IgD-negative memory B cell (primary cell): Measurements from ENCODE around the gene POLR1D. TPM values are rescaled to one million over a fixed set of nuclear protein-coding genes. Genes with fewer than 3 reads are reported as not detected.
A peak's percentile ranks its signal among the peaks of the same experiment; 100 is the strongest.

Experiments used
- H3K27ac Mint-ChIP-seq, 3 donors: one replicate each; pipeline ENCODE4 v1.8.0; 2020 to 2022; ENCODE audit warnings: mild to moderate bottlenecking in 3 of 3, mixed read lengths in 3 of 3, moderate library complexity in 1 of 3
- H3K27me3 Mint-ChIP-seq: one replicate; pipeline ENCODE4 v1.8.0; 2021; ENCODE audit warnings: mixed read lengths
- H3K36me3 Mint-ChIP-seq: one replicate; pipeline ENCODE4 v1.8.0; 2020; ENCODE audit warnings: mild to moderate bottlenecking, mixed read lengths
- H3K4me1 Mint-ChIP-seq, 3 donors: one replicate each; pipeline ENCODE4 v1.8.0; 2020 to 2022; ENCODE audit warnings: mixed read lengths in 3 of 3, mild to moderate bottlenecking in 1 of 3
- H3K4me3 Mint-ChIP-seq, 4 donors: one replicate each; pipeline ENCODE4 v1.8.0; 2020 to 2022; ENCODE audit warnings: mild to moderate bottlenecking in 4 of 4, mixed read lengths in 4 of 4, moderate library complexity in 3 of 4
- H3K9me3 Mint-ChIP-seq, 3 donors: one replicate each; pipeline ENCODE4 v1.8.0; 2020 to 2021; ENCODE audit warnings: mixed read lengths in 3 of 3, mild to moderate bottlenecking in 1 of 3
- polyA plus RNA-seq: library from polyadenylated mRNA; unstranded; fragments of 300-500 nt; fragmentation: Illumina TruSeq; gene quantifications from one replicate; pipeline ENCODE4 v1.2.3, GENCODE V29; 2021

The POLR1D gene
- polyA plus RNA-seq, 1 donor from 2014 or later = 91.3 TPM

GRCh38 chr13:27600711-27601110 is 21.0 kb upstream of the POLR1D start:
- Mint-ChIP-seq H3K9me3 (no peaks in the 10 kb centered on the region), H3K4me1 (peaks cover 6 to 12% (median 7%) of the 10 kb centered on the region in 3 donors), H3K36me3 (peaks cover 4% of the 10 kb centered on the region), H3K27ac (no peak overlapping the region), H3K4me3 (no peak overlapping the region), H3K27me3 (no peaks in the 10 kb centered on the region)

GRCh38 chr13:27601208-27601607 is 20.5 kb upstream of the POLR1D start:
- no peaks in the 10 kb centered on the region for H3K27me3 Mint-ChIP-seq
- peaks cover 9 to 14% (median 10%) of the 10 kb centered on the region in 3 donors for H3K4me1 Mint-ChIP-seq
- H3K36me3 Mint-ChIP-seq = peaks cover 4% of the 10 kb centered on the region
- H3K27ac Mint-ChIP-seq = no peak overlapping the region
- no peak overlapping the region for H3K4me3 Mint-ChIP-seq
- H3K9me3 Mint-ChIP-seq = no peaks in the 10 kb centered on the region

DNA sequence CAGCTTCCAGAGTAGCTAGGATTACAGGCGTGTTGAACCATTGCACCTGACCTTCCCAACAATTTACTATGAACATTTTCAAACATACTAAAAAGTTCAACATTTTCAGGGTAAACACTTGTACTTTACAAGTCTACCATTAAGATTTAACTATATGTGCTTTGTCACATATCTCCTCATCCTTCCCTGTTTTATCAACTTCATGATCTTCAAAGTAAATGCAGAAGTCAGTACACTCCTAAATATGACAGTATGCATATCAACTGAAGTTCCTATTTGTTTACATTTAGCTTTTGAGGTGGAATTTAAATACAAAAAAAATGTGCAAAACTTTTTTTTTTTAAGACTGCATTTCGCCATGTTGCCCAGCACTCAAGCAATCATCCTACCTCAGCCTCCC is 19.9 kb upstream of the POLR1D start:
- Mint-ChIP-seq H3K36me3 (peaks cover 4% of the 10 kb centered on the region), H3K4me3 (no peak overlapping the region), H3K4me1 (peaks cover 10 to 16% (median 13%) of the 10 kb centered on the region in 3 donors), H3K27me3 (no peaks in the 10 kb centered on the region), H3K27ac (peak overlapping the region in 1 of 3 donors; percentile 70), H3K9me3 (no peaks in the 10 kb centered on the region)

DNA sequence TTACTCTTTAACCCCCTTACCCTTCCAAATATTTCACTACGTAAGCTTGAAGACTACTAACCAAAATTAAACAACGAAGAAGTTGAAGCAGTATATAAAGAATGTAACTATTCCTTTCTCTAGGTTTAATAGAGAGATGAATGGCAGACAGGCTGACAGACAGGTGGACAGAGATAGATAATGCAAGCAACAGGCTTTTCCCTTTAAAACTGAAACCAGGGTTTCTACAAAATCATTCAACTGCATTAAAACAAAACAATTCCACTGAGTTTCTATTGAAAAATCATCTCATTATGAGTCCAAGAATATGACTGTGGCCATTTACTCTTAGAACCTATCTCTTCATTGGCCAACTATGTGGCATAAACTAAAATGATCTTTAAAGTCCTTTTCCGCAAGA is 16.6 kb upstream of the POLR1D start:
- Mint-ChIP-seq H3K4me1 (peaks cover 18 to 25% (median 19%) of the 10 kb centered on the region in 3 donors), H3K9me3 (no peaks in the 10 kb centered on the region), H3K4me3 (peak overlapping the region in 1 of 4 donors; percentile 2), H3K27ac (no peak overlapping the region), H3K27me3 (no peaks in the 10 kb centered on the region), H3K36me3 (peaks cover 4% of the 10 kb centered on the region)

DNA sequence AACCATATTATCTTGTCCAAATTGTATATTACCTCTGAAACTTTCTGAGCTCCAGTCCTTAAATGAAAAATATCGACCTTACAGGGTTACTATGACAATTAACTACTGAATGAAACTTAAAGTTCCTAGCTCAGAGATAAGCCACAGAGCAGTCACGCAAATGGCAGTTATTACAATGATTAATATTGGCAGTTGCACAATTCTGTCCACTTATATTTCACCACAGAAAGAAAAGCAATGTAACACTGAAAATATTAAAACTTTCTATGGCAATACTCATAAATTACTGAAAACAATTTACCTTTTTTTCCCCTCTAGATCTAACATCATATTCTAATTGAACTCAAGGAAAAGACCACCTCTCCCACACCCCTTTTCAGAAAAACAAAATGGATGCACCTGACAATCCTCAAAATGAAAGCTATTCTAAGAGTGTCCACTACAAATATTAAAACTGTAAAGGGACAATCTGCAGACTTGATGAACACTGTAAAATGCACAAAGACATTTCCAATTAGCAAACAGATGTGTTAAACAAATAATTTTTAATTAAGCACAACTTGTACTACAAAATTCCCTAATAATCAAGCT is 16.0 kb upstream of the POLR1D start:
- Mint-ChIP-seq H3K4me3 (no peak overlapping the region), H3K27ac (no peak overlapping the region), H3K4me1 (peaks cover 23 to 30% (median 25%) of the 10 kb centered on the region in 3 donors)

DNA sequence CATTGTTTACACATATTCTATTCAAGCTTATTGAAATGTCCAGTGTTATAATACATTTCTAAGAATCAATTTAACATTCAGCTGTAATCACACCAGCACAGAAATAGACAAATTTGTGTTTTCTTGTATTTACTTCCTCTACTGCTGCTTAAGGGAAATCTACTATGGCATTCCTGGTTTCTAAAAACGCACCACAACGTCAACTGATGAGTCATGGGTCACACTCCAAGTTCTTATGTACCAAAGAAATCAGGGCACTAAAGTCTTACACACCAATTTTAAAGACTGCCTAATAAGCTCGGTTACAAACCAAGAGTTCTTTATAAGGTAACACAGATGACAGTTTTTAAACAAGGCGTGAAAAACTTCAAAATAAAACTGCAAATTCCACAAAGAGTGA is 14.6 kb upstream of the POLR1D start:
- Mint-ChIP-seq H3K4me3 (no peak overlapping the region), H3K36me3 (peaks cover 5% of the 10 kb centered on the region), H3K9me3 (no peaks in the 10 kb centered on the region), H3K27me3 (no peaks in the 10 kb centered on the region), H3K4me1 (peaks cover 26 to 38% (median 37%) of the 10 kb centered on the region in 3 donors), H3K27ac (no peak overlapping the region)

More for the DNA sequence above, 16.0 kb upstream of the POLR1D start:
- Mint-ChIP-seq H3K9me3 (no peaks in the 10 kb centered on the region), H3K36me3 (peaks cover 3% of the 10 kb centered on the region), H3K27me3 (no peaks in the 10 kb centered on the region)

GRCh38 chr13:27613628-27614027 is 8.1 kb upstream of the POLR1D start:
- peaks cover 26 to 52% (median 49%) of the 10 kb centered on the region in 3 donors for H3K4me1 Mint-ChIP-seq
- H3K27ac Mint-ChIP-seq = no peak overlapping the region
- H3K4me3 Mint-ChIP-seq = no peak overlapping the region
- no peaks in the 10 kb centered on the region for H3K27me3 Mint-ChIP-seq
- H3K9me3 Mint-ChIP-seq = no peaks in the 10 kb centered on the region
- peaks cover 8% of the 10 kb centered on the region for H3K36me3 Mint-ChIP-seq

DNA sequence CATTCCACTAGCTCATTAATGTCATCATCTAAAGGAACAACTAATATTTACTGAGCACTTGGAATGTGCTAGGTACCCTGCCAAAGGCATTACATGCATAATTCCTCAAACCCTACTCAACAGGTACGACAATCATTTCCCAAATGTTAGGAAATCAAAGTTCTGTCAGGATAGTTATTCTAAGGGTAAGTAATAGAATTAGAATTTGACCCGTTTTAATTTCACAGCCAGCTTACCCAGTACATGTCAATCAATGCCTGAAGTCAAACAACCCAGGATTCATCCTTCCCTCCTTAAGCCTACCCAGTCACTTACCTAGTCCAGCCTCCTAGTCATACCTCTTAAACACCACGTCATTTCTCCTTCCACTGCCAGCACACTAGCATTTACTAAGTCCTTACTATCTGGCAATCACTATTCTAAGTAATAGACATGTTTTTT is 3.8 kb upstream of the POLR1D start:
- Mint-ChIP-seq H3K27ac (peak overlapping the region in 1 of 3 donors; percentile 40), H3K9me3 (no peaks in the 10 kb centered on the region), H3K4me1 (peaks cover 19 to 48% (median 40%) of the 10 kb centered on the region in 3 donors), H3K27me3 (no peaks in the 10 kb centered on the region), H3K36me3 (peaks cover 3% of the 10 kb centered on the region), H3K4me3 (peak overlapping the region in 1 of 4 donors; percentile 97)

GRCh38 chr13:27619093-27619727 is 2.5 kb upstream of the POLR1D start:
- peak overlapping the region; percentile 91 to 97 (median 94) for H3K4me3 Mint-ChIP-seq
- H3K27me3 Mint-ChIP-seq = no peaks in the 10 kb centered on the region
- peaks cover 2% of the 10 kb centered on the region for H3K36me3 Mint-ChIP-seq
- H3K27ac Mint-ChIP-seq = peak overlapping the region; percentile 86 to 95 (median 88)
- H3K9me3 Mint-ChIP-seq = no peaks in the 10 kb centered on the region
- peaks cover 25 to 51% (median 47%) of the 10 kb centered on the region in 3 donors for H3K4me1 Mint-ChIP-seq

GRCh38 chr13:27619728-27620376 is 1.8 kb upstream of the POLR1D start:
- Mint-ChIP-seq H3K27ac (peak overlapping the region; percentile 86 to 95 (median 88)), H3K36me3 (peaks cover 4% of the 10 kb centered on the region), H3K4me1 (peaks cover 29 to 51% (median 43%) of the 10 kb centered on the region in 3 donors), H3K27me3 (no peaks in the 10 kb centered on the region), H3K4me3 (peak overlapping the region; percentile 91 to 97 (median 94)), H3K9me3 (no peaks in the 10 kb centered on the region)

DNA sequence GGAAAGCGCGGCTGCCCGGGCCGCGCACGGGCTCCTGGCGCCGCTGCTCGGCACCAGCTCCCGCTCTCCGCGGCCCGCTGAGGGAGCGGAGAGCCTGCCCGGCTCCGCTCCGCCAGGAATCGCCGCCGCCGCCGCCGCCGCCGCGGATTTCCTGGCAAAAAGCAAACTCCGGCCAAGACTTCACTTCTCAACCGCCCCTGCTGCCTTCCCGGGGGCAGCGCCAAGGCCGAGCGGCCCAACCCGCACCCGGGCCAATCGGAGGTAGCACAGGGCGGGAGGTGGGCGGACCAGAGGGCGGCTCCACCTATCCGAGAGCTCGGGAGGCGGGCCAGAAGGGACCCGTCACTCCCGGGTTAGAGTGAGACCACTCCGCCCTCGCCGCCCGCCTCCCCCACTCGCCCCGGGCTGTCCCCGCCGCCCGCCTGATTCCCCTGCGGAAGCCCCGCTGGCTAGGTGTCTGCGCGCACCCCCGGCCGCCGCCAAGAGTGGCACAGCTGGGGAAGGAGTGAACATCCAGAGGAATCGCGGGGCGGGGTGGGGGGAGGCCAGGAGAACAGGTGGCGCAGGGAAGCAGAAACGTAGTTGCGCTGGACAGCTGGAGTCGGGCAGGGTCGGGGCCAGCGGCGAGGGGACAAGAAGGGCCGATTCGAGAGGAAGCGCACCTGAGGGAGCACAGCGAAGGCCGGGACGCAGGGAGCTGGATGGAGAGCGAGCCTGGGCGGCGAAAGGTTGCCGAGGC is 1.1 kb upstream of the POLR1D start, which contains the start of gene LNX2:
LNX2 (minus strand) TSS at position 153 of the 739 bp plus-strand sequence. CDS start 38,826 bp downstream, outside the sequence.
- Mint-ChIP-seq H3K27me3 (no peaks in the 10 kb centered on the region), H3K36me3 (peaks cover 8% of the 10 kb centered on the region), H3K27ac (peak within 1 kb of the TSS; percentile 95 to 98 (median 97)), H3K4me1 (peaks cover 35 to 54% (median 46%) of the 10 kb centered on the region in 3 donors), H3K4me3 (peak within 1 kb of the TSS; percentile 95 to 97 (median 97)), H3K9me3 (no peaks in the 10 kb centered on the region)

DNA sequence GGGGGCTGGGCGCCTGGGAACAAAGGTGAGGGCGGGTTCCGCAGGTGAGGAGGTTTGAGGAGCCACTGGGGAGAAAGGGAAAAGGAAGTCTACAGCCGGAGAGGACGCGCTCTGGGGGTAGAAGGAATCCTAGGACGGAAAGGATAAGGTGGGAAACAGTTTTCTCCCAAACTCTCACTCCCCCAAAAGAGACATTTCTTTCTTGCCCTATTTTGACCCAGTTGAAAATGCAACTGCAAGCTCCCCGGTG is 651 bp upstream of the POLR1D start:
- Mint-ChIP-seq H3K27ac (peak overlapping the region; percentile 95 to 98 (median 97)), H3K4me1 (peaks cover 33 to 55% (median 49%) of the 10 kb centered on the region in 3 donors), H3K27me3 (no peaks in the 10 kb centered on the region), H3K36me3 (peaks cover 6% of the 10 kb centered on the region), H3K9me3 (no peaks in the 10 kb centered on the region), H3K4me3 (peak overlapping the region; percentile 95 to 97 (median 97))

- Mint-ChIP-seq H3K4me1 (peaks cover 41 to 61% (median 58%) of the 10 kb centered on the region in 3 donors), H3K36me3 (peaks cover 6% of the 10 kb centered on the region), H3K27ac (peak overlapping the region; percentile 89 to 97 (median 95)), H3K27me3 (no peaks in the 10 kb centered on the region), H3K4me3 (peak overlapping the region; percentile 88 to 97 (median 94)), H3K9me3 (no peaks in the 10 kb centered on the region)
These were observed 569 bp downstream of the POLR1D start for GRCh38 chr13:27622102-27622820.

DNA sequence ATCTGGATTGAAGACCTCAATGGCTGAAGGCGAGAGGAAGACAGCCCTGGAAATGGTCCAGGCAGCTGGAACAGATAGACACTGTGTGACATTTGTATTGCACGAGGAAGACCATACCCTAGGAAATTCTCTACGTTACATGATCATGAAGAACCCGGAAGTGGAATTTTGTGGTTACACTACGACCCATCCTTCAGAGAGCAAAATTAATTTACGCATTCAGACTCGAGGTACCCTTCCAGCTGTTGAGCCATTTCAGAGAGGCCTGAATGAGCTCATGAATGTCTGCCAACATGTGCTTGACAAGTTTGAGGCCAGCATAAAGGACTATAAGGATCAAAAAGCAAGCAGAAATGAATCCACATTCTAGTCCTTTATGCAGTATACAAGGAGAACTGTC is 1.2 kb downstream of the POLR1D start:
- H3K4me1 Mint-ChIP-seq = peaks cover 46 to 57% (median 56%) of the 10 kb centered on the region in 3 donors
- H3K9me3 Mint-ChIP-seq = no peaks in the 10 kb centered on the region
- no peaks in the 10 kb centered on the region for H3K27me3 Mint-ChIP-seq
- peaks cover 8% of the 10 kb centered on the region for H3K36me3 Mint-ChIP-seq
- peak overlapping the region in 1 of 3 donors; percentile 95 for H3K27ac Mint-ChIP-seq
- peak overlapping the region; percentile 88 to 97 (median 94) for H3K4me3 Mint-ChIP-seq
